Measurements from ENCODE around the gene TBX10. TPM values are rescaled to one million over a fixed set of nuclear protein-coding genes. Genes with fewer than 3 reads are reported as not detected.
A peak's percentile ranks its signal among the peaks of the same experiment; 100 is the strongest.

Gene TBX10
- total and polyA plus RNA-seq, 4 donors = 0.12 to 0.43 TPM; not detected in 2

- Histone ChIP-seq H3K4me3 (ENCODE audit: low read depth in 1 of 3, low read length in 3 of 3) (no peak overlapping the region), H3K9ac (ENCODE audit: low read depth in 1 of 2, low read length in 2 of 2) (no peak overlapping the region), H3K27me3 (ENCODE audit: control insufficient read depth in 4 of 4, insufficient read depth in 4 of 4, low read length in 3 of 4) (no peaks in the 10 kb centered on the region), H3K27ac (ENCODE audit: low read depth in 1 of 2, low read length in 2 of 2) (no peak overlapping the region), H3K36me3 (ENCODE audit: control insufficient read depth in 4 of 4, insufficient read depth in 3 of 4, low read depth in 1 of 4, low read length in 3 of 4) (peaks cover 0 to 6% (median 0%) of the 10 kb centered on the region in 4 donors), H3K9me3 (ENCODE audit: control insufficient read depth in 4 of 4, low read length in 3 of 4) (no peaks in the 10 kb centered on the region), H3K4me1 (ENCODE audit: control insufficient read depth in 4 of 4, insufficient read depth in 4 of 4, low read length in 3 of 4) (peaks cover 0 to 14% (median 3%) of the 10 kb centered on the region in 4 donors)
- TF ChIP-seq RAD21 (IDR thresholded peaks at IDR 0.05) (peak; percentile 69 to 74), REST (IDR thresholded peaks at IDR 0.05) (no peak), SP1 (IDR thresholded peaks at IDR 0.05) (no peak), HNF4A (conservative IDR thresholded peaks at IDR 0.05) (peak; percentile 13 to 28), ZBTB33 (IDR thresholded peaks at IDR 0.05) (no peak), CTCF (IDR thresholded peaks at IDR 0.05; ENCODE audit: low read depth, low read length, missing input control) (peak; percentile 46), FOXA2 (IDR thresholded peaks at IDR 0.05) (no peak), RXRA (IDR thresholded peaks at IDR 0.05) (peak in 1 of 2 donors; percentile 8), HNF4G (IDR thresholded peaks at IDR 0.05) (no peak), JUND (IDR thresholded peaks at IDR 0.05) (no peak), FOXA1 (IDR thresholded peaks at IDR 0.05) (no peak)
- WGBS = 87% methylated on average over 5 of the region's 5 CpGs
- DNase-seq (ENCODE audit: low spot score) = no peak
Observed at GRCh38 chr11:67644042-67644441, 4.5 kb upstream of the TBX10 start.

- H3K27ac ChIP-seq (ENCODE audit: low read depth in 1 of 2, low read length in 2 of 2) = no peak overlapping the region
- DNase-seq (ENCODE audit: low spot score) = no peak
- H3K27me3 ChIP-seq (ENCODE audit: control insufficient read depth in 4 of 4, insufficient read depth in 4 of 4, low read length in 3 of 4) = no peaks in the 10 kb centered on the region
- no peak overlapping the region for H3K9ac ChIP-seq (ENCODE audit: low read depth in 1 of 2, low read length in 2 of 2)
- no peaks in the 10 kb centered on the region for H3K9me3 ChIP-seq (ENCODE audit: control insufficient read depth in 4 of 4, low read length in 3 of 4)
- no peak overlapping the region for H3K4me3 ChIP-seq (ENCODE audit: low read depth in 1 of 3, low read length in 3 of 3)
- WGBS = 94% methylated on average over 15 of the region's 15 CpGs
- H3K36me3 ChIP-seq (ENCODE audit: control insufficient read depth in 4 of 4, insufficient read depth in 3 of 4, low read depth in 1 of 4, low read length in 3 of 4) = peaks cover 0 to 6% (median 0%) of the 10 kb centered on the region in 4 donors
- TF ChIP-seq ATF3 (IDR thresholded peaks at IDR 0.05) = no peak
- TF ChIP-seq CTCF (IDR thresholded peaks at IDR 0.05; ENCODE audit: low read depth, low read length, missing input control) = no peak
- no peak for TF ChIP-seq YY1 (IDR thresholded peaks at IDR 0.05)
- TF ChIP-seq FOXA1 (IDR thresholded peaks at IDR 0.05) = no peak
- TF ChIP-seq HNF4A (conservative IDR thresholded peaks at IDR 0.05) = no peak
- TF ChIP-seq NR2F2 (IDR thresholded peaks at IDR 0.05) = no peak
- TF ChIP-seq JUND (IDR thresholded peaks at IDR 0.05) = no peak
- H3K4me1 ChIP-seq (ENCODE audit: control insufficient read depth in 4 of 4, insufficient read depth in 4 of 4, low read length in 3 of 4) = peaks cover 0 to 5% (median 3%) of the 10 kb centered on the region in 4 donors
Observed at GRCh38 chr11:67642173-67643120, 2.9 kb upstream of the TBX10 start.
